Measurements from ENCODE around the gene ADAT1. TPM values are rescaled to one million over a fixed set of nuclear protein-coding genes. Genes with fewer than 3 reads are reported as not detected.

Gene ADAT1, protein sequence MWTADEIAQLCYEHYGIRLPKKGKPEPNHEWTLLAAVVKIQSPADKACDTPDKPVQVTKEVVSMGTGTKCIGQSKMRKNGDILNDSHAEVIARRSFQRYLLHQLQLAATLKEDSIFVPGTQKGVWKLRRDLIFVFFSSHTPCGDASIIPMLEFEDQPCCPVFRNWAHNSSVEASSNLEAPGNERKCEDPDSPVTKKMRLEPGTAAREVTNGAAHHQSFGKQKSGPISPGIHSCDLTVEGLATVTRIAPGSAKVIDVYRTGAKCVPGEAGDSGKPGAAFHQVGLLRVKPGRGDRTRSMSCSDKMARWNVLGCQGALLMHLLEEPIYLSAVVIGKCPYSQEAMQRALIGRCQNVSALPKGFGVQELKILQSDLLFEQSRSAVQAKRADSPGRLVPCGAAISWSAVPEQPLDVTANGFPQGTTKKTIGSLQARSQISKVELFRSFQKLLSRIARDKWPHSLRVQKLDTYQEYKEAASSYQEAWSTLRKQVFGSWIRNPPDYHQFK
- total RNA-seq (2022; extraction: Qiagen RNA extraction; ENCODE audit: low read depth): 31.8 to 44.5 TPM (median 36.9 TPM) in 5 replicates

DNA sequence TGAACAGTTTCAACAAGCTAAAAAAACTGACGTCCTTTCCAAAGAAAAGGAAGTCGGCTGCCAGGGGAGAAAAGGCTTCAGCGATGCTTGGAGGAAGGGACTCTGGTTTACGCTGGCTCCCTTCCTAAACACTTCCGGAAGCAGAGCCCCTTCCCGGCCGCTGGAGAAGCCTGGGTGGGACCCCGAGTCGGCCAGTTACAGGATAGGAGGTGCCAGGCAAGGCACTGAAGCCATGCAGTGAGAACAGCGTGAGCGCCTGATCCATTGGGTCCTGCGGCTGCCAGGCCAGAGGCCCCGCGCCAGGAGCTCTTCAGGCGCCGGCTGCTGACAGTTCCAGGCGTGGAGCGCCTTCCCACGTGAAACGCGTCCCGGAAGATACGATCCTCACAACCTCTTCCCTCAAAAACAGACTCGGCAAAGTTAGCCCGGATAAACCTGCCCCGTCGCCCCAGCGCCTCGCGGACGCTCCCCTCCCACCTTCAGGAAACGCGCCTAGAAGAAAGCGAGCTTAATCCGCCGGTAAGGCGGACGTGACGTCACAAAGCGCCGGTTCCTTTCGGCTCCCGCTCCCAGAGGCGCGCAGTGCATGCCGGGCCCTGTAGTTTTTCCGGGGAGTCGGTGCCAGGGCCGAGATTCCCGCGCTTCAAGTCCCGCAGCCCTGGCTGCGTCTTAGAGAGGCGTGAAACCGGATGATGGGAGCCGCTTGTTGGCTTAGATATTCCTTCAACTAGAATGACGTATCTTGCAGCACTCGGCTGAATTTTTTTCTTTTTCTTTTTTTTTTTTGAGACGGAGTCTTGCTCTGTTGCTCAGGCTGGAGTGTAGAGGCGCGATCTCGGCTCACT lies at the start of gene ADAT1:
ADAT1 (minus strand) TSS at position 521 of the 845 bp plus-strand sequence. CDS start 2,482 bp downstream, outside the sequence.

DNA sequence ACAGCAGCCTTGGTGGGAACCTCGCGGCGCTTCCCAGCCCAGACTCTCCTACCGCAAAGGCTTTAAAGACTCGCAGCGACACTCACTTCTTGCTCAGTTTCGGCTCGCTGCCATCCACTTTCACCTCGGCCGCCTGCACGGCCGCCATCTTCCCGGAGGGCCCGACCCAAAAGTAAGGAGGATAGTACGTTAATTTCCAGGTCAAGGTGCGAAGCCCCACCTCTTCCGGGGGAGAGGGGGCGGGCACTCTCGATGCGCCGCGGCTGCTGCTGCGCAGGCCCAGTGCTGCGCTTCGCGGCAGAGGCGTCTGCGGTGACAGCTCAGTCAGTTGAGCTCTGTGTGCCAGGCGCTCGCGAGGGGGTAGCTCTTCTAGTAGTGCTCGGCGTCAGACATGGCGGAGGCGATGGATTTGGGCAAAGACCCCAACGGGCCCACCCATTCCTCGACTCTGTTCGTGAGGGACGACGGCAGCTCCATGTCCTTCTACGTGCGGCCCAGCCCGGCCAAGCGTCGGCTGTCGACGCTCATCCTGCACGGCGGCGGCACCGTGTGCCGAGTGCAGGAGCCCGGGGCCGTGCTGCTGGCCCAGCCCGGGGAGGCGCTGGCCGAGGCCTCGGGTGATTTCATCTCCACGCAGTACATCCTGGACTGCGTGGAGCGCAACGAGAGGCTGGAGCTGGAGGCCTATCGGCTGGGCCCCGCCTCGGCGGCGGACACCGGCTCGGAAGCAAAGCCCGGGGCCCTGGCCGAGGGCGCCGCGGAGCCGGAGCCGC lies 24.6 kb upstream of the ADAT1 start, which contains the start of the genes KARS1 and TERF2IP:
KARS1 (minus strand) TSS at position 174 of the 773 bp plus-strand sequence; CDS start at position 148, 26 bp downstream.
TERF2IP (plus strand) TSS at position 282 of the 773 bp plus-strand sequence; CDS start at position 392, 110 bp downstream.

DNA sequence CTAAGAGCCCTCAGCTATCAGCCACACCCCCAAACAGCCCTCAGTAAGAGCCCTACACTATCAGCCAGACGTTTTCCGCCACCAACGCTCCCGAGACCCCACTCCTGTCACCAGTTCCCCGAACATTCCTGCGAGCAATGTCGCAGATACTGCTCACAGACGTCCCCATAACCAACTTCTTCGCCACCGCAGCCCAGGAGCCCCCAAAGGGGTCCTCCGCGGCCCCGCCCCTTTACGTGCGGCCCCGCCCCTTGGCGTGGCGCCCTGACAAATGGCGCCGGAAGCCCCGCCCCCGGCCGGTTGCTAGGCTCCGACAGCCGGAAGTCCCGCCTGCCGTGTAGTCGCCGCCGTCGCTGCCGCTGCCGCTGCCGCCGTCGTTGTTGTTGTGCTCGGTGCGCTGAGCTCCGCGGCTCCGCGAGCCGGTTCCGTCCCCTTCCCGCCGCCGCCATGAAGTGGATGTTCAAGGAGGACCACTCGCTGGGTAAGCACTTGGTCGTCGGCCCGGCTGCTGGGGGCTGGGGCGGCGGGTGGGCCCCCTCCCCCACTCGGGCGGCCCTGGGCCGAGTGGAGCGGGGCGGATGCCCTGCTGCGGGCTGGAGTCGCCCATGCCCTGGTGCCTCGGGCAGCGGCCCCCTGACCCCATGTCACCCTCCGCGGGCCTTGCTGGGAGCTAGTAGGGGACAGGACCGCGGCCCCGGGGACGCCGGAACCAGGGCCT lies 56.9 kb downstream of the ADAT1 start, which contains the start of gene GABARAPL2:
GABARAPL2 (plus strand) TSS at position 340 of the 718 bp plus-strand sequence; CDS start at position 448, 108 bp downstream.

DNA sequence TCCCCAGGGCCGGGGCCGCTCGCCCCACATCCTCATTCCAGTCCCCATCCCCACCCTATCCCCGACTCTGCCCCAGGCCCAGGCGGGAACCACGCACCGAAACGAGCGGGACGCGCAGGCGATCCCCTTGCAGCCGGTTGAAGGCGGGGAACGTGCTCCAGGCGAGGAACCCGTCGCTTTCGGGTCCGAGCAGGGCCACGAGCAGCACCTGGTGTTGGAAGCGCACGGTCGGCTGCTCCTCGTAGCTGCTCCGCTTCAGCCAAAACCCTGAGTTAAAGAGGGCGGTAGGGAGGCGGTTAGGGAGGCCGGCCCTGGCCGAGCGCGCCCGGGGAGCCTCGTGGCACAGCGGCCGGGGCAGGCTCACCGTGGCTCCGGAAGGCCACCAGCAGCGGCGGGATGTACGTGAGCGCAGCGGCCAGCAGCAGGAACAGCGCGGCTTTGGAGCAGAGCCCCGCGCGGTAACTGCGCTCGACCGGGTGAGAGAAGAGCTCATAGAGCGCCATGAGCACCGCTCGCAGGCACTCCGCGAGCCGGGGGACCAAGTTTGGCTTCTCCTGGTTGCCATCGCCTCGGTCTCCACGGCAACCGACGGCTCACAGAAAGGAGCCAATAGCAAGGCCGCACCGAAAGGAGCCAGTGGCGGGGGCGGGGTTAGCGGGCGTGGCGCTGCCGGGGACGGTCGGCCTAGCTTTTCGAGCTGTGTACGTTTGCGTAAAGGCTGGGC lies 67.2 kb downstream of the ADAT1 start, which contains the start of gene TMEM231:
TMEM231 (minus strand) TSS at position 546 of the 724 bp plus-strand sequence; CDS start at position 503, 43 bp downstream.

Other genes with a start within 250 kb of the ADAT1 start
- gene CFDP1, start 189.8 kb downstream of the ADAT1 start, total RNA-seq (2022; extraction: Qiagen RNA extraction; ENCODE audit: low read depth): 49.2 to 60.7 TPM (median 55.9 TPM) in 5 replicates
- 14.3 to 17.5 TPM (median 15.3 TPM) in 5 replicates for gene TMEM170A, start 158.6 kb downstream of the ADAT1 start, total RNA-seq (2022; extraction: Qiagen RNA extraction; ENCODE audit: low read depth)
- 0.07 to 0.22 TPM (median 0.16 TPM) in 5 replicates for gene CHST6, start 127.8 kb downstream of the ADAT1 start, total RNA-seq (2022; extraction: Qiagen RNA extraction; ENCODE audit: low read depth)
- 0.03 TPM in 1 of 5 replicates, not detected in the others for gene CHST5, start 87.2 kb downstream of the ADAT1 start, total RNA-seq (2022; extraction: Qiagen RNA extraction; ENCODE audit: low read depth)
- 7.6 to 9.2 TPM (median 9.0 TPM) in 5 replicates for gene TMEM231, start 67.0 kb downstream of the ADAT1 start, total RNA-seq (2022; extraction: Qiagen RNA extraction; ENCODE audit: low read depth)
- 87.4 to 98.5 TPM (median 92.0 TPM) in 5 replicates for gene GABARAPL2, start 56.9 kb downstream of the ADAT1 start, total RNA-seq (2022; extraction: Qiagen RNA extraction; ENCODE audit: low read depth)
- gene KARS1, start 24.4 kb upstream of the ADAT1 start, total RNA-seq (2022; extraction: Qiagen RNA extraction; ENCODE audit: low read depth): 170 to 175 TPM (median 174 TPM) in 5 replicates
- 39.6 to 44.8 TPM (median 42.5 TPM) in 5 replicates for gene TERF2IP, start 24.5 kb upstream of the ADAT1 start, total RNA-seq (2022; extraction: Qiagen RNA extraction; ENCODE audit: low read depth)
- gene CPHXL2, start 53.7 kb upstream of the ADAT1 start, total RNA-seq (2022; extraction: Qiagen RNA extraction; ENCODE audit: low read depth): not detected in 5 replicates
- gene DUXB, start 78.2 kb upstream of the ADAT1 start, total RNA-seq (2022; extraction: Qiagen RNA extraction; ENCODE audit: low read depth): not detected in 5 replicates
- not detected in 5 replicates for gene CPHXL, start 103.2 kb upstream of the ADAT1 start, total RNA-seq (2022; extraction: Qiagen RNA extraction; ENCODE audit: low read depth)

Measured in A549 treated with CpdA at 1 μM for 4 hours (cell line).